Ascending aorta (tissue), 2 donors: ENCODE data around the gene GAD1. TPM values are rescaled to one million over a fixed set of nuclear protein-coding genes. Genes with fewer than 3 reads are reported as not detected.
A peak's percentile ranks its signal among the peaks of the same experiment; 100 is the strongest.

Experiments
- DNase-seq, 2 donors: peaks; one replicate each; pipeline ENCODE4 v3.0.0-alpha.2; 2019; ENCODE audit warnings: low spot score in 2 of 2
- H3K27ac ChIP-seq, 2 donors: fragments of 200-600 bp; sonication (generic); one replicate each; pipeline ENCODE4 v1.5.1; 2016 to 2017; ENCODE audit warnings: mild to moderate bottlenecking in 1 of 2
- H3K27me3 ChIP-seq: fragments of 200-600 bp; sonication (generic); one replicate; pipeline ENCODE4 v1.5.1; 2017
- H3K36me3 ChIP-seq, 2 donors: fragments of 200-600 bp; sonication (generic); one replicate each; pipeline ENCODE4 v1.5.1; 2016
- H3K4me1 ChIP-seq, 2 donors: fragments of 200-600 bp; sonication (generic); one replicate each; pipeline ENCODE4 v1.5.1; 2016 to 2017; ENCODE audit warnings: mild to moderate bottlenecking in 1 of 2
- H3K4me3 ChIP-seq, 2 donors: fragments of 200-600 bp; sonication (generic); one replicate each; pipeline ENCODE4 v1.5.1; 2016 to 2017; ENCODE audit warnings: mild to moderate bottlenecking in 1 of 2
- H3K9me3 ChIP-seq, 2 donors: fragments of 200-600 bp; sonication (generic); one replicate each; pipeline ENCODE4 v1.5.1; 2016
- CTCF ChIP-seq, 3 experiments: fragments of 200-600 bp in 2 of 3; fragments of 450-650 bp in 1 of 3; sonication (generic) in 2 of 3; IDR thresholded peaks; one replicate each; pipeline ENCODE4 v1.5.1; 2016 to 2019; ENCODE audit warnings: antibody characterized with exemption in 3 of 3, mild to moderate bottlenecking in 1 of 3, moderate library complexity in 1 of 3
- intact Hi-C: fragments of 100-400 bp; cut with DNase I; formaldehyde crosslinking; loops from one replicate; pipeline ENCODE4 v1.15.1; 2023
- total RNA-seq: library from RNA; depleted of rRNA; stranded (reverse); fragments of >200 nt; gene quantifications from one replicate; pipeline ENCODE4 v1.1.0, GENCODE V29; 2016

Gene GAD1
- total RNA-seq, 1 donor from 2014 or later, result 0.96 TPM

DNA sequence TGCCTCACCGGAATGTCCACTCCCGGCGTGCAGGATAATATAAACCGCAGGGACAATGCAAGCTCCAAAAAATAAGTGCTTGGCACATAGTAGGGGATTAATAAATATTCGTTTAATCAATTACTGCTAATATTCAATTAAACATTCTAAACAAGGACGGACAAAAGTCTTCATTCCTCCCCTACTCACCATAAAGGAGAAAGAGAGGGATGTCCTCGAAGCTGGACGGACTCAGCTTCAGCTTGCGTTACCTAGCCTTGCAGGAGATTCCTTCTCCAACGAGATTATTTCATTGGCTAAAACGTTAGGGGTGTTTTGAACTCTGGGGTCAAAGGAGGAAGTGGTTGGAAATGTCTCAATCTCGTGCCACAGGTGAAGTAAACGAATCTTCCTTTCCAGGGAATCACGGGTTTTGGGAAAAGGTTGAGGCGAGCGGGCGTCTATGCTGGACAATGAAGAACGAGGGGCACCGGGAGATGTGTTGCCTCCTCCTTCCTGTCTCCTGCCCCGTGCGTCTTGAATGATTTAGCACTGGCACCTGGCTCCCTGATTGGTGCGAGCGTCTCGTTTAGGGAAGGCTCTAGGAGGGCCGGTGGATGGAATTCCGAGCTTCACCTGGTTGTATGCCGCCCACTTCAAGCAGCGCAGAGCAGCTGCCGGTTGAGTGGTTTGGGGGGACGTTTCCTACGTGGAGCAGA lies 2.0 kb upstream of the GAD1 start:
- no peak overlapping the region for H3K4me3 ChIP-seq
- H3K27me3 ChIP-seq, result peaks cover 5% of the 10 kb centered on the region
- no peak for TF ChIP-seq CTCF (IDR thresholded peaks at IDR 0.05)
- no peaks in the 10 kb centered on the region for H3K36me3 ChIP-seq
- no peak overlapping the region for H3K27ac ChIP-seq
- intact Hi-C loops, result loop anchor here (1.0 to 5.0 kb wide), 3 partner anchors 97 to 444 kb away; partner anchors contain the start of gene SP5
- DNase-seq, result no peak
- H3K9me3 ChIP-seq, result no peaks in the 10 kb centered on the region
- H3K4me1 ChIP-seq, result peaks cover 12 to 22% of the 10 kb centered on the region in 2 donors

DNA sequence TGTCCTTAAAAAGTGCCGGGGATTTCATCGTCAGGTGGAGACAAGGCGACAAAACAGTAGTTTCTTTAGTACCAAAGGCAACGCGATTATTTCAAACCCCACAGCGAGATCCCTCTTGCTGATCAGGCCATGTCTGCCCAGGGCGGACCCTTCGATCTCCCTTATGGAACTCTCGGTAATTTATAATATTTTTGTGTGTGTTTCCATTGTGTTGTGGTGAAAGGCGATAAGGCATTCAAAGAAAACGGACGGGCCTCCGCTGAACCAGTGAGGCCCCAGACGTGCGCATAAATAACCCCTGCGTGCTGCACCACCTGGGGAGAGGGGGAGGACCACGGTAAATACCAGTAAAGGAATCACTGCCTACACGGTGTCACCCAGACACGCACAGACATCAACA lies 1.4 kb upstream of the GAD1 start:
- no peak for DNase-seq
- intact Hi-C loops, result loop anchor here (1.0 to 2.0 kb wide), 2 partner anchors 329 to 445 kb away; no protein-coding TSS in a partner anchor
- peak overlapping the region in 1 of 2 donors; percentile 69 for H3K4me3 ChIP-seq
- peaks cover 5% of the 10 kb centered on the region for H3K27me3 ChIP-seq
- H3K27ac ChIP-seq, result no peak overlapping the region
- H3K4me1 ChIP-seq, result peaks cover 13 to 22% of the 10 kb centered on the region in 2 donors
- no peak for TF ChIP-seq CTCF (IDR thresholded peaks at IDR 0.05)
- no peaks in the 10 kb centered on the region for H3K36me3 ChIP-seq
- H3K9me3 ChIP-seq, result no peaks in the 10 kb centered on the region

DNA sequence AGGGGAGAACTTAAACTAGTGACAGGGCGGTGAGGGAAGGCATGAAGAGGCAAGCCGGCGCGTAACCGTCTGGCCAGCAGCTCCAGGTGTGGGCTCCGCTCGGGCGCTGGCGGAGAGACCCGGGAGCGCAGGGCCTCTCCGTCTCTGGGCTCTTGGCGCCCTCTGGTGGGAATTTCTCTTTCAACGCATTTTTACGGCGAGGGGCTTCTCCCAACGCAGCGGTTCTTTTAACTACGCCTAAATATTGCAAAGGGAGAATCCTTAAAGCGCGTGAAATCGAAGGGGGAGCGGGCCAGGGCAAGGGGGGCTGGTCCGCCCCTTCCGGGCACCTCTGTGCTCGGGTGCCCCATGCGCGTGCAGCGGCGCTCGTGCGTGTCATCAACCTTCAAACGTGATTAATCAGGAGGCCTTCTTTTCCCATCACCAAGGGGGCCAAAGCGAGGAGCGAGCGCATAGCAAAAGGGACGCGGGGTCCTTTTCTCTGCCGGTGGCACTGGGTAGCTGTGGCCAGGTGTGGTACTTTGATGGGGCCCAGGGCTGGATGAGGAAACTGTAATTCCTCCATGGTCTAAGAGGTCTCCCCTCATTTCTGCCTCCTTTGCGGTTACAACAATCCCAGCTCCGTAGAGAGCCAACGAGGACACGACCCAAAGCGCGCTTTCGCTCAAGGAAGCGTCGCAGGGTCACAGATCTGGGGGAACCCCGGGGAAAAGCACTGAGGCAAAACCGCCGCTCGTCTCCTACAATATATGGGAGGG lies 762 bp upstream of the GAD1 start:
- Histone ChIP-seq H3K9me3 (no peaks in the 10 kb centered on the region), H3K36me3 (no peaks in the 10 kb centered on the region), H3K27me3 (peaks cover 5% of the 10 kb centered on the region), H3K27ac (peak overlapping the region in 1 of 2 donors; percentile 90), H3K4me1 (peaks cover 17 to 24% of the 10 kb centered on the region in 2 donors), H3K4me3 (peak overlapping the region; percentile 54 to 69)
- TF ChIP-seq CTCF (IDR thresholded peaks at IDR 0.05), result peak; percentile 71 to 83 (median 77)
- no peak for DNase-seq
- intact Hi-C loops, result loop anchor here (1.0 to 2.0 kb wide), 3 partner anchors 45 to 445 kb away; partner anchors contain the start of gene ERICH2

- Histone ChIP-seq H3K4me3 (peak overlapping the region; percentile 54 to 69), H3K36me3 (no peaks in the 10 kb centered on the region), H3K27me3 (peaks cover 5% of the 10 kb centered on the region), H3K27ac (peak overlapping the region; percentile 58 to 90), H3K9me3 (no peaks in the 10 kb centered on the region), H3K4me1 (peaks cover 26 to 37% of the 10 kb centered on the region in 2 donors)
- DNase-seq, result no peak
- no peak for TF ChIP-seq CTCF (IDR thresholded peaks at IDR 0.05)
- intact Hi-C loops, result loop anchor here (2.0 kb wide), 1 partner anchor 47 kb away; the partner anchor contains the start of gene ERICH2
Observed at GRCh38 chr2:170817093-170818035, 677 bp downstream of the GAD1 start.
